NCI-H1417 treated with DMSO at 0.1 percent for 48 hours (cell line): ENCODE results near the gene FAM200B.

Source experiments
- DNase-seq: peaks from one replicate; lab custom pipeline; 2025; lab: John Stamatoyannopoulos, UW

Gene FAM200B

DNA sequence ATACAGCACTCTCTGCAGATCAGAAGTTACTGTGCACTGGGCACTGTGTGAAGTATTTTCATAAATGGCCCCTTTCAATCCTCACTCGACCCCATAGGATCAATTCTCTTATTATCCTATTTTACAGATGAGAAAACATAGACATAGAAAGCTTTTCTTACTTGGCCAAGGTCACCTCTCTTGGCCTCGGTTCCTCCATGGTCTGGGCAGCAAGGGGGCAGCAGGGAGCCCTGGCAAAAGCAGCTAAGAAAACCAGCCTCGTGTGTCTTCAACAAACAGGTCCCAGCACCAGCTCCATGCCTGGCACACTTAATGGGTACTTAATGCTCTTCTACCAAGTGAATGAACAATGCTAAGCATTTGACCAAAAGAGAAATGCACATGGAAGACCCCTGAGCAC, 55.6 kb downstream of the FAM200B start:
- DNase-seq = no peak

GRCh38 chr4:15738877-15739276, 57.2 kb downstream of the FAM200B start:
- no peak for DNase-seq
